ENCODE results near the gene BTRC. TPM values are rescaled to one million over a fixed set of nuclear protein-coding genes. Genes with fewer than 3 reads are reported as not detected.
"Not testable (repeated sequence)": the region's sequence is repeated elsewhere in the genome, so short reads cannot be mapped to it uniquely, and the experiment has no call there.

BTRC gene
- total RNA-seq, 6 experiments from 2014 or later, result 22.3 to 27.9 (median 24.5) TPM

GRCh38 chr10:101363850-101364400 lies 10.0 kb downstream of the BTRC start:
- DNase-seq, result no peak
- H3K4me1 Mint-ChIP-seq (ENCODE audit: low read depth), result peaks cover 40% of the 10 kb centered on the region
- no peaks in the 10 kb centered on the region for H3K9me3 Mint-ChIP-seq
- H3K27me3 Mint-ChIP-seq (ENCODE audit: insufficient read depth), result no peaks in the 10 kb centered on the region; the same call in 1 of the 2 replicates
- no peak for TF ChIP-seq CTCF (IDR thresholded peaks at IDR 0.05)
- H3K27ac Mint-ChIP-seq, result no peak overlapping the region; the same call in 1 of the 2 replicates
- H3K4me3 Mint-ChIP-seq, result no peak overlapping the region
- peaks cover 9% of the 10 kb centered on the region; the same call in 1 of the 2 replicates for H3K36me3 Mint-ChIP-seq (ENCODE audit: low read depth)

GRCh38 chr10:101364721-101365120 lies 10.8 kb downstream of the BTRC start:
- peaks cover 36% of the 10 kb centered on the region for H3K4me1 Mint-ChIP-seq (ENCODE audit: low read depth)
- H3K36me3 Mint-ChIP-seq (ENCODE audit: low read depth), result peaks cover 15% of the 10 kb centered on the region; the same call in 1 of the 2 replicates
- TF ChIP-seq CTCF (IDR thresholded peaks at IDR 0.05), result no peak
- H3K9me3 Mint-ChIP-seq, result no peaks in the 10 kb centered on the region
- DNase-seq, result no peak
- H3K27ac Mint-ChIP-seq, result no peak overlapping the region
- no peak overlapping the region for H3K4me3 Mint-ChIP-seq
- H3K27me3 Mint-ChIP-seq (ENCODE audit: insufficient read depth), result no peaks in the 10 kb centered on the region; the same call in 1 of the 2 replicates

- H3K4me3 Mint-ChIP-seq, result no peak overlapping the region
- no peak for TF ChIP-seq CTCF (IDR thresholded peaks at IDR 0.05)
- H3K27ac Mint-ChIP-seq, result peak overlapping the region; percentile 45
- H3K36me3 Mint-ChIP-seq (ENCODE audit: low read depth), result peaks cover 17% of the 10 kb centered on the region; the same call in 1 of the 2 replicates
- DNase-seq, result peak; percentile 83
- H3K4me1 Mint-ChIP-seq (ENCODE audit: low read depth), result peaks cover 36% of the 10 kb centered on the region
- no peaks in the 10 kb centered on the region; the same call in 1 of the 2 replicates for H3K27me3 Mint-ChIP-seq (ENCODE audit: insufficient read depth)
- H3K9me3 Mint-ChIP-seq, result no peaks in the 10 kb centered on the region
These were observed 13.8 kb downstream of the BTRC start for GRCh38 chr10:101367569-101368453.

- Mint-ChIP-seq H3K27ac (no peak overlapping the region), H3K27me3 (ENCODE audit: insufficient read depth) (peaks cover 2% of the 10 kb centered on the region), H3K9me3 (no peaks in the 10 kb centered on the region), H3K36me3 (ENCODE audit: low read depth) (peaks cover 31% of the 10 kb centered on the region), H3K4me3 (no peak overlapping the region), H3K4me1 (ENCODE audit: low read depth) (peaks cover 2% of the 10 kb centered on the region)
- TF ChIP-seq CTCF (IDR thresholded peaks at IDR 0.05), result no peak
- DNase-seq, result no peak
These were observed 19.1 kb downstream of the BTRC start for GRCh38 chr10:101373063-101373462.

- DNase-seq; H3K27me3 Mint-ChIP-seq (ENCODE audit: insufficient read depth); H3K27ac Mint-ChIP-seq; H3K4me1 Mint-ChIP-seq (ENCODE audit: low read depth); H3K4me3 Mint-ChIP-seq; H3K9me3 Mint-ChIP-seq: not testable (repeated sequence)
- H3K36me3 Mint-ChIP-seq (ENCODE audit: low read depth), result peaks cover 28% of the 10 kb centered on the region
These were observed 20.0 kb downstream of the BTRC start for GRCh38 chr10:101373993-101374392.

- TF ChIP-seq CTCF (IDR thresholded peaks at IDR 0.05), result no peak
- DNase-seq, result no peak
- Mint-ChIP-seq H3K4me1 (ENCODE audit: low read depth) (no peaks in the 10 kb centered on the region), H3K27me3 (ENCODE audit: insufficient read depth) (peaks cover 2% of the 10 kb centered on the region; the same call in 1 of the 2 replicates), H3K27ac (no peak overlapping the region), H3K4me3 (no peak overlapping the region), H3K36me3 (ENCODE audit: low read depth) (peaks cover 23% of the 10 kb centered on the region), H3K9me3 (no peaks in the 10 kb centered on the region)
These were observed 21.1 kb downstream of the BTRC start for GRCh38 chr10:101375076-101375475.
